Measurements from ENCODE around the gene LRRC49.
"Not testable (repeated sequence)": the region's sequence is repeated elsewhere in the genome, so short reads cannot be mapped to it uniquely, and the experiment has no call there.

LRRC49 gene

DNA sequence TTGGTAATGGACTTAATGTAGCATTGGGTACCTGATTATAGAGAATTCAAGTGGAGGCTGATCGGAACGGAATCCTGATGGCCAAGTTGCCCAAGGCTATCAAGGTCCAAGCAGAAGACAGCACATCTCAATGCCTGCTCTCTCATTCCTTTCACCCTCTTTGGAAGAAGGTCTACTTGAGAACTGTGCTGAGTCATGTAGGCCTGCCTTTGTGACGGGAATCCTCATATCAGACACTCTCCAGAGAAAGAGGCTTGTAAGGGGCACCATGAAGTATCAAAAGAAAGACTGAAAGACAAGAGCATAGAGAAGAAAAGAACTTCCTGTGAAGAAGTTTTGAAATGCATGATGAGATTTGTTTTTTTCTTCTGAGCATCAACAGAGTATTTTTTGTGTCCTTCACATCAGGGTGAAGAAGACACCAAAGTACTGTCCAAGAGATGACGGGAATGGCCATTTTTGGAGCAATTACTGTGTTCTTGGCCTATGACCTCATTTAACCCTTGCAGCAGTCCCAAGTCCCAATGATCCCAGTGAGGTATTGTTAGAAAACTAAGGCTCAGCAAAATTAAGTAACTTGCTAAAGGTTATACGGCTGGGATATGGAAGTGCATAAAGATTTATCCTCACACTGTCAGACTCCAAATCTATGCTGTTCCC is 25.5 kb upstream of the LRRC49 start:
- no peak for DNase-seq (ENCODE audit: low read depth, low spot score)

DNA sequence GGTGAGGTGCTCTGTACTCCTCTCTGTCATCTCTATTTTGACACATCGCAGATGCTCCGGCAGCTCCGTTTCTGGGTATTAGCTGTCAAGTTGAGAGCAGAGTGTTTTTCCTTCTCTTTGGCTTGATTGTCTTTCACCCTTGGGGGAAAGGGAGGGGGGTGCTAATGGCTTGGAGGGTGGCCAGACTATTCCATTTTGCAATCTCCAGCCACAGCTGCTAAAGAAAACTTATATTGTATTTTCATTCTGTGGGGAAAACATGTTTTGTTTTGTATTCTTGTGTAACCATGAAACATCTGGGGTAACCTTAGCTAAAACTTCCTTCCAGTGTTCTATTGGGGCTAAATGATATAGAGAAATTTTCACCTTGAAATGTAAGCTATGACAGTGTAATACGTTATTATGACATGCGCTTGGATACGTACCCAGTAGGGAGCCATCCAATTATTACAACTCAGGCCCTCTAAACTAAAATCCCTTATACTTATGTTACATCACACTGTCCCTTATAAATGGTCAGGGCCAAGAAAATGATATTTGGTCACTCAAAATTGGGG is 24.6 kb upstream of the LRRC49 start:
- peak; percentile 36 for DNase-seq (ENCODE audit: low read depth, low spot score)

- no peak for DNase-seq (ENCODE audit: low read depth, low spot score)
These were observed 23.3 kb upstream of the LRRC49 start for GRCh38 chr15:70869346-70869745.

DNA sequence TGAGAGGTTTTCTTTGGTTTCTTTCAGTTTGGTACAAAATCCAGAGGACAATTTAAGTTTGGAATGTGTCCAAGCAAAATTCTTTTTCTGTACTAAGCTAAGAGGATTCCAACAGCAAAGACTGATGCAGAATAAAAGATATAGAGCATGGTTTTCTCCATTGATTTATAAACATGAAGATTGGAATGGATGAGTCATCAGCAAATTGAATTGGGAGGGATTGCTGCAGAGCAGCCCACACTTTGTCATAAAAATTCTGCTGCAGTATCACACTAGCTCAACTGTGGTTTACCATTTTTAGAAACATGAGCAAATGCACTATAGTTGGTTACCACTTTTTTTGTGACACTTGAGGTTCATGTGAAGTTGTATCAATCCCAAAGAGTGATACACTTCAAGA is 22.6 kb upstream of the LRRC49 start:
- peak; percentile 51 for DNase-seq (ENCODE audit: low read depth, low spot score)

DNA sequence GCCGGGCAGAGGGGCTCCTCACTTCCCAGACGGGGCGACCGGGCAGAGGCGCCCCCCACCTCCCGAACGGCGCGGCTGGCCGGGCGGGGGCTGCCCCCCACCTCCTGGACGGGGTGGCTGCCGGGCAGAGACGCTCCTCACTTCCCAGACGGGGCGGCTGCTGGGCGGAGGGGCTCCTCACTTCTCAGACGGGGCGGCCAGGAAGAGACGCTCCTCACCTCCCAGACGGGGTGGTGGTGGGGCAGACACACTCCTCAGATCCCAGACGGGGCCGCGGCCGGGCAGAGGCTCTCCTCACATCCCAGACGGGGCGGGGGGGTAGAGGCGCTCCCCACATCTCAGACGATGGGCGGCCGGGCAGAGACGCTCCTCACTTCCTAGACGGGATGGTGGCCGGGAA is 21.1 kb upstream of the LRRC49 start:
- not testable (repeated sequence) for DNase-seq (ENCODE audit: low read depth, low spot score)

DNA sequence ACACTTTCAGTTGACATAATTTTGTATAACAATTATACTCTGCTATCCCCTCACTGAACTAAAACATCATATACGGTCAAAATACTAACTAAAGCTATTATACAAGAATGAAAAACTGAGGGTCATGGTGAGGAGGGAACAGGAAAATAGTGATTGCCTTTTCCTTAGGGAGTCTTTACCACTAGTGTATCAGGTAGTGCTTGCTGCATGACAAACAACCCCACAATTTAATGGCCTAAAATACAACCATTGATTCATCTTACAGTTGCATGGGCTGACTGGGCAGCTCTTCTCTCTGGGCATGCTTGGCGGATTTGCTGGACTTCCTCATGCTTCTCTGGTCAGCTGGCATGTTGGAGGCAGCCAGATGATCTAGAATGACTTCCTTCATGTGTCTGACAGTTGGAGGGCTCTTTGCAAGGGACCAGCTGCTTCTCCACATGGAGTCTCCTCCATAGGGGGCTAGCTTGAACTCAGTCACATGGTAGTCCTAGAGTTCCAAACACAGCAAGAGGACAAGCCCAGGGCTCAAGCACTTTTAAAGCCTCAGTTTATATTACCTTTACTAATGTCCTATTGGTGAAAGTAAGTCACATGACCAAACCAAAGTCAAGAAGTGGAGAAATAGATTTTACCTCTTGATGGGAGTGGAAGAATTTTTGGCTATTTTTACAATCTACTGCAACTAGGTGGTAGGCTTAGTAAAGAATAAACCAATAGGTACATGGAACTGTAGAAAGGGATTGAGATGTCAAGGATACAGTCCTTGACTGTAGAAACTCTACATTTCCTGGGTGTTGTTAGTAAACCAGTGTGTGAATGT is 19.2 kb upstream of the LRRC49 start:
- DNase-seq (ENCODE audit: low read depth, low spot score) = no peak

- peak; percentile 50 for DNase-seq (ENCODE audit: low read depth, low spot score)
These were observed 17.4 kb upstream of the LRRC49 start for GRCh38 chr15:70875001-70875782.

GRCh38 chr15:70876011-70876410 is 16.6 kb upstream of the LRRC49 start:
- DNase-seq (ENCODE audit: low read depth, low spot score) = no peak

DNA sequence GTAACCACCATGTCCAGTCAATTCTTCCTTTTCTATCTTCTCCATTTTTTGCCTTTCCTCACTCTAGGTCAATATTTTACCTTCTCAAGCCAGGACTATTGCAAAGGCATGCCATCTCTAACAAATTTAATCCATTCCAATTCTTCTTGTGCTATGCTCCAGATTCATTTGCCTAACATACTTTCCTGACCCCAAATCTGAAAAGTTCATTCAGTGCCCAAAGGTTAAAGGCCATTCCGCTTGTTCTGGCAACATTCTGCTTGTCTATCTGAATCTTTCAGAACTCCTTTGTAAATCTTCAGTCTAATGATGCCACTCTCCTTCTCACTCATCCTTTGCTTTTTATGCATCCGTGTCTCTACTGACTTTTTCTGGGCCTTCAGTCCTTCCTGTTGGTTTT is 15.9 kb upstream of the LRRC49 start:
- DNase-seq (ENCODE audit: low read depth, low spot score) = no peak

GRCh38 chr15:70879401-70879800 is 13.2 kb upstream of the LRRC49 start:
- no peak for DNase-seq (ENCODE audit: low read depth, low spot score)

DNA sequence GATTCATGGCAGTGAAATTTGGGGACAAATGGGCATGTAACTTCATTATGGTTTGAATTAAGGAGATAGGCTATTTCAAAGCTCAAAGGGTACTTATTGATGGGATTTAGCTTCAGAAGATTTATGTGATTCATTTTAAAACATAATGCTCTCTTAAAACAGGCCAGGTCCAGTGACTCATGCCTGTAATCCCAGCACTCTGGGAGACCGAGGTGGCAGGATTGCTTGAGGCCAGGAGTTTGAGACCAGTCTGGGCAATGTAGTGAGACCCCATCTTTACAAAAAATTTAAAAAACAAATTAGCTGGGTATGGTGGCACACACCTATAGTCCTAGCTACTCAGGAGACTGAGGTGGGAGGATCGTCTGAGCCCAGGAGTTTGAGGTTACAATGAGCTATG is 11.8 kb upstream of the LRRC49 start:
- no peak for DNase-seq (ENCODE audit: low read depth, low spot score)

DNA sequence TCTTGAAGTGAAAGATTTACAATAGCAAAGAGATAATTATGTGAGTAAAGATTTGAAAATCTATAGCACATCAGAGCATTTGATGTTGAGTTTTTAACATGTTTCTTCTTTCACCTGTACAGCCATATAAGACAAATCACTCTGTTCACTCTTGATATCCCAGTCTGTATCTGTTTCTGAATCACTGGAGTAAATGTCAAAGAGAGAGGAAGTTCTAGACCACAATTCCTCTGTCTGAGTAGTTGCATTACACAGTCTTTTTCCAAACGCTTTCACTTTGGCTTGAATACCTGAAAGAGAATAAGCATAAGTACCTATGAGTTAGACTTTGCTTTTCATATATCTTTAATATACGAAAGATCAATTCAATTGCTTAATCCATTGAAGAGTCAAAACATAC is 10.3 kb upstream of the LRRC49 start:
- no peak for DNase-seq (ENCODE audit: low read depth, low spot score)

DNA sequence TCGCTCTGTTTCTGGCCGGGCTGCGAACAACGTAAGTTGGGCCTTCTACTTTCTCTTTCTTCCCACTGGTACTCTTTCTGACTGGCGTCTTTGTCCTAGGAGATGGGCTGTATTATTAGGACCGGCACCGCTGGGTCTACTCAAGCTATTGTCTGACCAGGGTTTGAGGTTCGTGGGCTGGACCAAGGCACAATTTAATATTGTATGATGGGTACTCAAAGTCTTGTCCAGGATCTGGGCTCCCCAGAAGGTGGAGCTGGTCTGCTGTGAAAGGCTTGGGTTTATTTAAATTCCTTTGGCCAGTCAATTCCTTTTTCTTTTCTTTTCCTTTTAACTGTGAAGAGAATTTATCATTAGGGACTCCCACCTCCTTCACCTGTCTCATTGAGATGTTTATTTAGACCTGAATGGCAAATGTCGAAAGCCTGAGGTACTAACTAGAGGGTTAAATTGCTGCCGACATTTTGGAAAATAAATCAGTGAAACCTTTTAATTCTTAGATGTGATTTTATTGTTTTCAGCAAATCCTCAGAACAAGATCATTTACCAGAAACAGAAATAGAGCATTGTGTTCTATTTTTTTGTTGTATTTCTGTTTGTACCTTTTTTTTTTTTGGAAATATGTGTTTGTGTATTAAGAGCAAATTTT is 410 bp downstream of the LRRC49 start:
- peak; percentile 73 for DNase-seq (ENCODE audit: low read depth, low spot score)

DNA sequence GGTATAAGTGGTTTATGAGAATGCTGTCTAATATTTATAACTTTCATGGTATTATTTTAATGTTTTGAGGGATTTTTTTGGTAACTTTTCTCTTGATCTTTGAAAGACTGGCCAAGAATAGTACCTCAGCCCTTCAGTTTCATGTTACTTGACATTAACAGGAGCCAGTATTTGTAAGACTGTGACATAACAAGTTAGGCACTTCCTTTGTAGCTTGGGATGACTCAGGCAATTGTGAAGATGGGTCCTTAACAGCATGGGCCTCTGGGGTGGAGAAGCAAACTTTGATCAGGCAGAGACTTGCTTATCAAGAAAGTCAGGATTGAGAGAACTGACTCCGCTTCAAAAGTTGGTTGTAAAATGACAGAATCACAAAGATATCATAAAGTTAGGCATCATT is 9.5 kb downstream of the LRRC49 start:
- DNase-seq (ENCODE audit: low read depth, low spot score) = peak; percentile 65

- DNase-seq (ENCODE audit: low read depth, low spot score) = peak; percentile 73
These were observed 14.2 kb downstream of the LRRC49 start for GRCh38 chr15:70906842-70907241.

- no peak for DNase-seq (ENCODE audit: low read depth, low spot score)
These were observed 15.3 kb downstream of the LRRC49 start for GRCh38 chr15:70907784-70908471.

DNA sequence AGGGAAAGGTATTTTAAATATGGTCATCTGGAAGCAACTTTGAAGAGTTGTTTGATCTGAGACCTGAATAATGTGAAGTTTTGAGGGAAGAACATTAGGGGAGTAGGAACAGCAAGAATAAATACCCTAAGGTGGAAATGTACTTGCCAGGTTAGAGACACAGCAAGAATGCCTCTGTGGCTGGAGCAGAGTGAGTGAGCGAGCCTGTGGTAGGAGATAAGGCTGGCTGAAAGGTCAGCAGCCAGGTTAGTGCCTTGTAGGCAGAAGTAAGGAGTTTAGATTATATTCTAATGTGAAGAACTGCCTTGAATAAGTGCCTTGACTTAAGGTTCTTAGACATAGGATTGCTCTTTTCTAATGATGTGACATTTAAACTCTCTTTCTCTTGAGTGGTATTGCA is 18.3 kb downstream of the LRRC49 start:
- DNase-seq (ENCODE audit: low read depth, low spot score) = peak; percentile 4

- DNase-seq (ENCODE audit: low read depth, low spot score) = no peak
These were observed 19.6 kb downstream of the LRRC49 start for GRCh38 chr15:70912187-70912586.

GRCh38 chr15:70916531-70916930 is 23.9 kb downstream of the LRRC49 start:
- DNase-seq (ENCODE audit: low read depth, low spot score) = no peak

DNA sequence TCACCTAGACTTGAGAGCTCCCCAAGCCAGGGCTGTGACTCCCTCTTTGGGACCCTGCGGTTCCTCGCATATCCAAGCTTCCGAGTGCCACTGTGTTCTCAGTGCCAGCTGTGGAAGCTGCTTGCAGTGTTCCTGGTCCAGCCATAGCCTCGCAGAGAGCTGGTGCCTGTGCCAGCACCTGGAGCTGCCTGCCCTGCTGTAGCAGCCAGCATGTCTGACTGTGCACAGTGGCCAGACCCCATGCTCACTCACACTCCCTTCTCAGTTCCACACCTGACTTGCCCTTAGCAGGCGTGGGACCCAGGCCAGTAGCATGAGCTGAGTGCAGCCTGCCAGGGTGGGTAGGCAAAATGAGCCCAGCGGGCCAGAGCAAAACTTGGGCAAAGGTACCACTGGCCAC is 25.3 kb downstream of the LRRC49 start:
- no peak for DNase-seq (ENCODE audit: low read depth, low spot score)
